ENCODE measurements around the gene SNHG17.
"Not testable (repeated sequence)": the region's sequence is repeated elsewhere in the genome, so short reads cannot be mapped to it uniquely, and the experiment has no call there.

The SNHG17 gene

DNA sequence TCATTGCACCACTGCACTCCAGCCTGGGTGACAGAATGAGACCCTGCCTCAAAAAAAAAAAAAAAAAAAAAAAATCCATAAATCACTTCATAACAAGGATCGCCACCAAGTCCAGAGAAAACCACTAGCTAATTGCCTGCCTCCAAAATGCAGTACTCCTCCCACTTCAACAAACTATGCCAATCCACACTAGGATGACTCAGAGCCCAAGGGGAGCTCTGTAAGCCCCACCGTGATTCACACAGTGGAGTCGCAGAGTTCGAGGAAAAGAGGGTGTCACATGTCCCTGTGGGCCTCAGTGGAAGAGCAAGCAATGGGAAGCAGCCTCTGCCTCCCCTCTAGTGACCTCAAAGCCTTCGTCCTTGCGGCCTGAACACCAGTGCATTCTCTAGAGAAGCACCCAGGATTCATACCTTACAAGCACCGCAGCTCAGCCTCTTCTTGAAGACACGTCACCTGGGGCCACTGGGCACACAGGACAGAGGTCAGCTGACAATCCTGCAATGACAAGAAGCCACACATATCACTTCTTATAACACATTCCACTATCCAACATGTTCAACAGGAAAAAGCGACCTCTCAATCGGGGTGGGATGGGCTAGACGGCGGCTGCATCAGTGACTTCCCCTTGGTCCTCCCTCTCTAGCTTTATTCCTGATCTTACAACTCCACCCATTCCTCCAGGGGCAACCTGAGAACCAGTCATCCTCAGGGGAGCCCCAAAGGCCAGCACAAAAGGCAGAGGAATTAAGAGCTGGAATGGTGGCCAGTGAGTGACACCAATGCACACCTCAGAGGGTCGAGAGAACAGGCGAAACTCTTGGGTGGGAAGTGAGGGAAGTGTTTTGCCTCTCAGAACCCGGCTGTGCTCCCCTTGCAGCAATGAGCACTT lies 8.9 kb downstream of the SNHG17 start:
- DNase-seq (ENCODE audit: low read depth, low spot score), result no peak

DNA sequence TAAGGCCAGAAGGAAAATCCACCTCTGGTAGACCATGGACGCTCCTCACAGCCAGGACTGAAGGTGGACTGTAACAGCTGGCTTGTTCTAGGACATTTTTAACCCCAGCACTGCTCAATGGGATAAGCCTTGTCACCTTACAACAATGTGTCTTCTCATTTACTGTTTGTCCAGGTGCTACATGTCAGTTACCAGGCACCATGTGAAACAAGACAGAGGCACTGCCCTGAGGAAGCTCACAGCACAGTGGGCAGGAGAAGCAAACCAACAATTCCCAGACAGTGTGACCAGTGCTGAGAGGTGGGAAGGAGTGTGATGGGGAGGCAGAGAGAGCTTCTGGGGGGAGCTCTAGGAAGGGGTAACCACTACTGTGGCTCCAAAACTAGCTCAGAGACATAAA lies 10.7 kb downstream of the SNHG17 start:
- no peak overlapping the region for H3K4me3 ChIP-seq (ENCODE audit: low read length)
- DNase-seq (ENCODE audit: low read depth, low spot score), result no peak

More for the DNA sequence above, 8.9 kb downstream of the SNHG17 start:
- no peak overlapping the region for H3K4me3 ChIP-seq (ENCODE audit: low read length)

DNA sequence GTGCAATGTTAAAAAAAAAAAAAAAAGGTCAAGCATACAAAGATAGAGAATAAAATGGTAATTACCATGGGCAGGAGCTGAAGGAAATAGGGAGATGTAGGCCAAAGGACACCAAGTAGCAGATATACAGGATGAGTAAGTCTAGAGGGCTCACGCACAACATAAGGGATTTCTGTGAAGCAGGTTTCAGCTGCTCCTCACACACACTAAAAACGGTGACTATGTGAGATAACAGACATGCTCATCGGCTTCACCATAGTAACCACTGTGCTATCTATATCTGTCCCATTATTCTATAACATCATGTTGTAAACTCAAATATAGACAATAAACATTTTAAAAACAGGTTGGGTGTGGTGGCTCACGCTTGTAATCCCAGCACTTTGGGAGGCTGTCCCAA lies 11.6 kb downstream of the SNHG17 start:
- DNase-seq (ENCODE audit: low read depth, low spot score), result no peak
- H3K4me3 ChIP-seq (ENCODE audit: low read length), result no peak overlapping the region

DNA sequence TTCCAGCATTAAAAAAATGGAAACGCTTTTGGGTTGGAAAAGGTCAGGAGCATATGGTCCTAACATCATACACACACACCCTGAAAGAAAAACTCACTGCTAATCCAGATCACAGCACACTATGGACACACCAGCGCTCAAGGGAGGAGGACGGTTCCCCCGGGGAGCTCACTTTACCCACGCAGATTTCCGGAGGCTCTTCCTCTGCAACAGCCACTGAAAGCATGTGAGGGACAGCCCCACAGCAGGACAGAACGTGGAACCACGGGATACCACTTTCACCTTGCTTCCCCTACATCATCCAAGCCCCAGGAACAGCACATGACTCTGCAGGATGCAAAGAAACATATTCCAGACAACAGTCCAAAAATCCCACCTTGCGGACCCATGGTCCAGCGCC lies 13.2 kb downstream of the SNHG17 start:
- DNase-seq (ENCODE audit: low read depth, low spot score), result no peak

DNA sequence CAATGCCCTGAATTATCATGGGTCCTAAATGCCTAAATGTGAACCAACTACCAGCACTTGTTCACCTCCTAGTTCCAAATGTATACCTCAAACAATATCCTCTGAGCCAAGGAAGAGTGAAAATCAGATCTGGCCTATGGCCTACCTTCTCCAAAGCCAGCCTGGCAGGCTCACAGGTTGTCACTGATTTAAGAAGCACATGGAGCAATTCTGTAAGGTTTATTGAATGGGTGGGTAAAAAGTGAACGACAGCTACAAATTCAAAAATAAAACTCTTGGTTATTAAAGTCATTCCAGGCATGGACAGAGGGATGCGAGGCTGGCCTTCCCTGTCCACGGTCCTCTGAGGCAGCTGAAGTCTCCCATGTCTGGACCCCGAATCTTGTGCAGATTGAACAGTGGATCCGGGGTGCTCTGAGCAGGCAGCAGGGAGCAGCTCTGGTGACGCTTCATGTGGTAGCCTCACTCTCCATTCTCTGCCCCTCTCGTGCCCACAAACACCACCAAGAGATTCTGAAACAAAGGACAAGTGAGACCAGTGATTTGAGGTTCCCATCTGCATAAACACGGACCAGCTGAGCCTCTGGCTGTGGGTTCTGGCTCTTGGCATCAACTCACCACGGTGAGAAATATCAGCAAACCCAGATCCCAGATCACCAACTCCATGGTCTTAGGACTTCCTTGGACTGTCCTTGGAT lies 14.6 kb downstream of the SNHG17 start:
- DNase-seq (ENCODE audit: low read depth, low spot score), result no peak
- no peak overlapping the region for H3K4me3 ChIP-seq (ENCODE audit: low read length)

More for the DNA sequence above, 13.2 kb downstream of the SNHG17 start:
- H3K4me3 ChIP-seq (ENCODE audit: low read length), result no peak overlapping the region

DNA sequence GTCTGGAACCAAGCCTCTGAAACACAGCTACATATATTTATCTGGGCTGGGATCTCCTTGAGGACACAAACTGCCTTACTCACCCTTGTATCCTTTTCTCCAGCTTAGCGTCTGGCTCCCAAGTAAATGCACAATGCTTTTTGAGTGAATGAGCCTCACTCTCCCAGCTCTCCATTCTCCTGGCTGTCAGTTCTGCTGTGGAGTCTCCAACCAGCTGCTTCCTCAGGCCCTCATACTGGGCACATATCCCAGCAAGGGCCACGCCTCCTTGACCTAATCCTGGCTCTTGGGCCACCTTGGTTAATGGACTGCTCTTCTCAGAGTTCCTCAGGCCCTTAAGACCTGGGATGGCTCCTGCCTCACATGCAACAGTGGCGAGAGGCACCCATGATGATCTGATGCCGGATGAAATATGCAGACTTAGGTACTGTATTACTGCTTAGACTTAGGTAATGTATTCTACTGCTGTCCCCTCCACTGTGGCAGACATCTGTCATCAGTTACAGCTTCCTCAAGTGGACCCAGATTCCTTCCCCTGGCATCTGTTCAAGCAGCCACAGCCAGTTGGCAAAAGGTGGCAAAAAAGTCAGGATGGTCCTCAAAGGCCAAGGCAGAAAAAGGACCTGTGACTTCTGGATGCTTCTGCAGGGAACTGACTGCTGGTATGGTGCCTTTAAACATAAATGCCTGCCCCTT lies 16.5 kb downstream of the SNHG17 start:
- H3K4me3 ChIP-seq (ENCODE audit: low read length), result no peak overlapping the region
- no peak for DNase-seq (ENCODE audit: low read depth, low spot score)

DNA sequence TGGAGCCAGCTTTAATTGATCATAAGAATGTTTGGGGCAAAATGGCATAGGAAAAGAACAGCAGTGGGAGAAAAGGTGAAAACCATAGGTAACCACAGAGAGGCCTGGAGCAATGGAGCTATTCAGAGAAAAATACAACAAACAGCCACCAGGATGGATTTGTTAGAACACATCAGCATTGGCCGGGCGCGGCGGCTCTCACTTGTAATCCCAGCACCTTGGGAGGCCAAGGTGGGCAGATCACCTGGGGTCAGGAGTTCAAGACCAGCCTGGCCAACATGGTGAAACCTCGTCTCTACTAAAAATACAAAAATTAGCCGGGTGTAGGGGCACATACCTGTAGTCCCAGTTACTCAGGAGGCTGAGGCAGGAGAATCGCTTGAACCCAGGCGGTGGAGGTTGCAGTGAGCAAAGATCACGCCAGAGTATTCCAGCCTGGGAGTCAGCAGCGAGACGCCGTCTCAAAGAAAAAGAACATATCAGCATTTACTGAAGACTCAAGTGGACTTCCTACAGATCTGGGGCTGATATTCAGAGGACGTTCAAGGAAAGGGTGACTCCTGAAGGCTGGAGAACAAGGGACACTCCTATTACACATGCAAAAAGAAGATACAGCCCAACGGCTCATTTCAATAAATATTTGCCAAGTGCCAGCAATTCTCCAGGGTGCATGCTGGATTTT lies 20.2 kb downstream of the SNHG17 start:
- no peak overlapping the region for H3K4me3 ChIP-seq (ENCODE audit: low read length)

DNA sequence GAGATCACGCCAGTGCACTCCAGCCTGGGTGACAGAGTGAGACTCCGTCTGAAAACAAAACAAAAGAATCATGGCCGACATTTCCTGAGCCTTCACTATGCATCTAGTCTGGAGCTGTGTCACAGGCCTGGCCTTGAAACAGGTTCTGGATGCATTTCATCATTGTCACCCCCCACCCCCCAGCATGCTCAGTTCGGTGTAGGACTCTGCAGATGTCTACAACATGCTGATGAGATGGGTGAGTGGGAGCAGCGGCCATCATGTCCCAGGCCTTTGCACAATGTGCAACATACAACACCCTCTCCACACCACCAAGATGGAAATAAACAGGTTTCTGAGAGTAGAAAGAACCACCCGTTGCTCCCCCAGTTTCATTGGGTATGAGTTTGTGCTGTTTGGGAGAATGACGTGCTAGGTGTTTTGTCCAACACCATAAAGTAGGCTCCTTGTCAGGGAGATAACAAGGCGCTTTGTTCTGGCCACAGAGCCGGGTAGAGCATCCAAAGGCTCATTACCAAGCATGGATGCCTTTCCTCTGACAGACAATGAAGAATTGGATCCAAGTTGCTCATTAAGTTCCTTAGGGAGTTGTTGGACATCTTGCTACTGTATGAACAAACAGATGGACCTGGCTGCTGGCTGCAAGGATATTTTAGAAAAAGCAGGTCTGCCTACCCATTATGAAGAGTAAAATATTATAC lies 22.1 kb downstream of the SNHG17 start:
- H3K4me3 ChIP-seq (ENCODE audit: low read length), result no peak overlapping the region
- no peak for DNase-seq (ENCODE audit: low read depth, low spot score)

More for the DNA sequence above, 20.2 kb downstream of the SNHG17 start:
- DNase-seq (ENCODE audit: low read depth, low spot score), result no peak

DNA sequence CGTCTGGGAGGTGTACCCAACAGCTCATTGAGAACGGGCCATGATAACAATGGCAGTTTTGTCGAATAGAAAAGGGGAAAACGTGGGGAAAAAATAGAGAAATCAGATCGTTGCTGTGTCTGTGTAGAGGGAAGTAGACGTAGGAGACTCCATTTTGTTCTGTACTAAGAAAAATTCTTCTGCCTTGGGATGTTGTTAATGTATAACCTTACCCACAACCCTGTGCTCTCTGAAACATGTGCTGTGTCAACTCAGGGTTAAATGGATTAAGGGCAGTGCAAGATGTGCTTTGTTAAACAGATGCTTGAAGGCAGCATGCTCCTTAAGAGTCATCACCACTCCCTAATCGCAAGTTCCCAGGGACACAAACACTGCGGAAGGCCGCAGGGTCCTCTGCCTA lies 27.3 kb downstream of the SNHG17 start:
- DNase-seq (ENCODE audit: low read depth, low spot score); H3K4me3 ChIP-seq (ENCODE audit: low read length): not testable (repeated sequence)

DNA sequence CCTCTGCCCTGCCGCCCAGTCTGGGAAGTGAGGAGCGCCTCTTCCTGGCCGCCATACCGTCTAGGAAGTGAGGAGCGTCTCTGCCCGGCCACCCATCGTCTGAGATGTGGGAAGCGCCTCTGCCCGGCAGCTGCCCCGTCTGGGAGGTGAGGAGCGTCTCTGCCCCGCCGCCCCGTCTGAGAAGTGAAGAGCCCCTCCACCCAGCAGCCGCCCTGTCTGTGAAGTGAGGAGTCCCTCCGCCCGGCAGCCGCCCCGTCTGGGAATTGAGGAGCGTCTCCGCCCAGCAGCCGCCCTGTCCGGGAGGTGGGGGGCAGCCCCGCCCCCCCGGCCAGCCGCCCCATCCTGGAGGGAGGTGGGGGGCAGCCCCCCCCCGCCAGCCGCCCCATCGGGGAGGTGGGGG lies 27.8 kb downstream of the SNHG17 start:
- DNase-seq (ENCODE audit: low read depth, low spot score), result no peak

DNA sequence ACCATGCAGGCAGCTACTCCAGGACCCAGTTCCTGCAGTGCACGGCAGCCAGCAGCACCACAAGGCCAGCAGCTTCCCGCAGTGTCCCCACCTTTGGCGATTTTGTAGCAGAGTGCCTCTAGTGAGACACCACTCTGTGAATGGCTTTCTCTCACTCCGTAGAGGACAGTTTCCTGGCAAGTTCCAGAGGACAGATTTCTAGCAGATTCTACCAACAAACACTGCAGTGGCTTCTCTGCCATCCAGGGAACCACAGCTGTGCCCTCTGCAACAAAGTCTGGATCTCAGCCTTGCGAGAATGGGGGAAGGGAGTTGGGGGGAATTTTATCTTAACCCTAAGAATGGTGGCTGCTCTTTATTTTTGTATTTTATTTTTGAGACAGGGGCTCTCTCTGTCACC lies 28.7 kb downstream of the SNHG17 start:
- no peak overlapping the region for H3K4me3 ChIP-seq (ENCODE audit: low read length)
- DNase-seq (ENCODE audit: low read depth, low spot score), result no peak

More for the DNA sequence above, 27.8 kb downstream of the SNHG17 start:
- no peak overlapping the region for H3K4me3 ChIP-seq (ENCODE audit: low read length)

DNA sequence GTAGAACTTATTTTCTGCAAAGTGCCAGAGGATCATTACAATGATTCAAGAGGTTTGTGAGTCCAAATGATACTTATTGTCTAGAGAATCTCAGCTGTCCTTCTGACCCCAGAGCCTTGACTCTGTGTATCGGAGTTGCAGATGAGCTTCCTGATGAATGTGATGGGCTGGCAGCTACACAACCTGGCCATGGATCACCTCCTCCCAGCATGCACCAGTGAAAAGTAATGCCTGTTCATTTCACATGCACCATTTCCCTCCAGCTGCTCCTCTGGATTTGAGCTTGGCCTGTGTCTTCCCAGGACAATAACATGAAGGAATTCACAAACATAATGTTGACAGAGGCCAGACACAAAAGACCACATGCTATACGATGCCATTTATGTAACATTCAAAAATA lies 30.0 kb downstream of the SNHG17 start:
- no peak overlapping the region for H3K4me3 ChIP-seq (ENCODE audit: low read length)
- DNase-seq (ENCODE audit: low read depth, low spot score), result no peak

DNA sequence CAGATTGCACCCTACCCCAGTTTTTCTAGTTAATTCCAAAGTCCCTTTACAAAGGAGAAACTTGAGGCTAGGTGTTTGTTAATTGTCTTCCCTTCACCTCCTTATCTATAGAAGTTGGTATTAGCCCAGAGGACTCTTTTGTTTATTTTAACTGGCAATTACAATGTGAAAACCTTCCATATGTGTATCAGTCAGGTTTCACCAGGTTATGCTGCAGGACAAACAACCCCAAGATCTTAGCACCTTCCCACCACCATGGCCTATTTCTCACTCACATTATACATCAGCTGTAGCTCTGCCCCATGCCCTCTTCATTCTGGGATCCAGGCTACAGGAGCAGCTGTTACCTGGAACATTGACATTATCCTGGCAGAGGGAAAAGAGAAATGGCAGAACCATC lies 31.1 kb downstream of the SNHG17 start:
- no peak for DNase-seq (ENCODE audit: low read depth, low spot score)
- no peak overlapping the region for H3K4me3 ChIP-seq (ENCODE audit: low read length)

DNA sequence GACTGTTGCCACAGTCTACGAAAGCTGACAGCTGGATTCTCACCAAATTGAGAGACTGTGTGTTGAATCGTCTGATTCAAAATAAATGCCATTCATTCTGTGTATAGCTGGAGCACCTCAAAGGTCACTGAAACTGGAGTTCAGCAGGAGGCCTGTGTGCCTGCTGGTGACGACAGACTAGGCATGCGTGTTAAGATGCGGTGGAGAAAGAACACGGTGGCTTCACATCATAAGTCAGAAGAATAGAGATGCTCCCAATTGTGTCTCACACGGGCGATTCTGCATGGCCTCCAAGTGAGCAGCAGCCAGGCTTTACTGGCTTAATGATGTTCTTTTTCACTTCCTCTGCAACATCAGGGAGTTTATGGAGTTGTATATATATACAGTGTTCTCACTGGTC lies 32.3 kb downstream of the SNHG17 start:
- H3K4me3 ChIP-seq (ENCODE audit: low read length), result no peak overlapping the region
- no peak for DNase-seq (ENCODE audit: low read depth, low spot score)

DNA sequence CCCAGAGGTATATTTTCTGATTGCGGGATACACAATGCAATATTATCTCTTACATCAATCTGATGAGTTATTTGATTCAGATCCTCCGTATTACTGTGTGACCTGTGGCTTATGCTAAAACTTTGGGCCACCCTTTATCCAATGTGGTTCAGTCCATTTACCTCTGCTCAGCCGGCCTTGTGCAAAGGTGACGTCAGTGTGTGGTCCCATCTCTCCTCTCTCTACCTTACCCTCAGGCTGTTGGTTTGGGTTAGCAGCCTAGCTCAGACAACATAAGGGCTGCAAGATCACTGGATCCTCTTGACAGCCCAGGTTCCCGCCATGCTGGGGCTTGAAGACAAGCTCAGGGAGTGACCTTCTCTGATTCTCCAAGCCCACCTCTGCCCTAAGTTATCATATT lies 33.0 kb downstream of the SNHG17 start:
- no peak for DNase-seq (ENCODE audit: low read depth, low spot score)
- H3K4me3 ChIP-seq (ENCODE audit: low read length), result no peak overlapping the region

DNA sequence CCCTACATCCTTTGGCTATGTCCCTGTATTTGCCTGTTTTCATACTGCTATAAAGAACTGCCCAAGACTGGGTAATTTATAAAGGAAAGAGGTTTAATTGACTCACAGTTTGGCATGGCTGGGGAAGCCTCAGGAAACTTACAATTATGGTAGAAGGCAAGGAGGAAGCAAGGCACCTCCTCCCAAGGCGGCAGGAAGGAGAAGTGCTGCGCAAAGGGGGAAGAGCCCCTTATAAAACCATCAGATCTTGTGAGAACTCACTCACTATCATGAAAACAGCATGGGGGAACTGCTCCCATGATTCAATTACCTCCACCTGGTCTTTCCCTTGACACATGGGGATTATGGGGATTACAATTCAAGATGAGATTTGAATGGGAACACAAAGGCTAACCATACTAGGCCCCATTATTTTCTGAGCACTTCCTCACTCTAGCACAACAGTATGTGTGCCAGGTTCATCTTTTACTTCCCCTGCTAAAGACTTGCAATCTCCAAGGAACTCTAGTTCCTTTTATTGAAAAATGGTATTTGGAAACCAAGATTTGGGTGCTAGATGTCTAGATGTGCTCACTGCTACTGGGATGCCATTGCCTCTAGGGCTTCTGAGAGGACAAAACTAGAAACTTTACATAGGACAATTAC lies 39.3 kb downstream of the SNHG17 start:
- DNase-seq (ENCODE audit: low read depth, low spot score); H3K4me3 ChIP-seq (ENCODE audit: low read length): not testable (repeated sequence)

DNA sequence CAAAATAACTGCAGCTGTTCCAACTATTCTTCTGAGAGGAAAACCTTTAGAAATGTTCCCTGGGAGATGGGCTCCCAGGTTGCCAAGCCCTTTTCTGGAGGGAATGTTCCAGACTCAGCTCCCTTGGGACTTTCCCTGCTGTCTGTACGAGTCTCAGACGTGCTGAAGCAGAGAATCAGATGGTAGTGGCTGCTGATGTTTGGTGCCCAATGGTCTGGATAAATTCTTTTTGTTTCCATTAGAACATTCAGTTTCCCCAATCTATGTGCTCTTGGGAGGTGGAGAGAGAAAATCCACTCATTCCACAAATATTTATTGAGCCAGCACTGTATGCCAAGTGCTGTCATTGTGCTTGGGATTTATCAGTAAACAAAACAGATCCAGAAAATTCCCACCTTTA lies 40.0 kb downstream of the SNHG17 start:
- no peak overlapping the region for H3K4me3 ChIP-seq (ENCODE audit: low read length)
- no peak for DNase-seq (ENCODE audit: low read depth, low spot score)

DNA sequence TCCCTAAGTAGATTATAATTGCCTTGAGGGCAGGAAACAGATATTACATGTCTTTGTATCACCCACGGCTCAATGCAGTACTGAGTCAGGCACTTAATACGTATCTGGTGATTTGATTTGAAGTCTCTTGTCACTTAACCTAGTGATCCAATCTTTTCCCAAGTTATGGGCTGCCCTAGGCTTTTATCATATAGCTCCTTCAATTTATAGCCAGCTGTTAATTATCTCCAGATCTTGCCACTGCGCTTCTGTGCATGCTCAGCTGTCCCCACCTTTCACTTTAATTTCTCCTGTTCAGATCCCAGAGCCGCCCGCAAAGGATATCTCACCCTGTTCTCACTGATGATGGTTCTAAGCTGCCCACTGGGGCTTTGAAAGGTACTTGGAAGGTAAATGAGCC lies 41.9 kb downstream of the SNHG17 start:
- DNase-seq (ENCODE audit: low read depth, low spot score), result no peak

More for the DNA sequence above, 41.9 kb downstream of the SNHG17 start:
- no peak overlapping the region for H3K4me3 ChIP-seq (ENCODE audit: low read length)

Measured in Jurkat, Clone E6-1 (cell line).